GM23338 (cell line): ENCODE data around the gene PARVB. TPM values are rescaled to one million over a fixed set of nuclear protein-coding genes. Genes with fewer than 3 reads are reported as not detected.

Source experiments
- EZH2phosphoT487 ChIP-seq: fragments of 200-600 bp; sonication (generic); IDR thresholded peaks from one replicate; pipeline ENCODE4 v1.8.1; 2018; ENCODE audit warnings: antibody characterized with exemption; ENCODE audit not compliant: unreplicated experiment
- ZNF331 ChIP-seq: fragments of 250-450 bp; sonication (Bioruptor Pico); IDR thresholded peaks from 2 replicates; pipeline ENCODE4 v1.5.0; 2020; ENCODE audit warnings: low read depth, mild to moderate bottlenecking, moderate library complexity
- polyA plus RNA-seq: library from polyadenylated mRNA; unstranded; fragments of >200 nt; fragmentation: Nextera tagmentation; extraction: Ambion mirVana; gene quantifications from 2 replicates; pipeline ENCODE4 v1.2.1, GENCODE V29; 2016
- total RNA-seq: library from RNA; depleted of rRNA; stranded (reverse); fragments of >200 nt; shearing (Covaris generic); gene quantifications from 2 replicates; pipeline ENCODE4 v1.2.3, GENCODE V29; 2014
- TF ChIP-seq, protein P1 (sequence below): fragments of 250-450 bp; sonication (Bioruptor Pico); IDR thresholded peaks from 2 replicates; pipeline ENCODE4 v1.5.0; 2020; ENCODE audit warnings: mild to moderate bottlenecking, moderate library complexity
- TF ChIP-seq, protein P2 (sequence below): IDR thresholded peaks from 2 replicates; pipeline ENCODE4 v1.6.1; 2016; ENCODE audit warnings: antibody characterized with exemption
- TF ChIP-seq, protein P3 (sequence below), 2 experiments: fragments of 200-600 bp in 1 of 2; sonication (generic) in 1 of 2; conservative IDR thresholded peaks; 2 replicates each; pipeline versions ENCODE4 v1.5.1 to v1.6.1; 2016 to 2017; ENCODE audit warnings: antibody characterized with exemption in 2 of 2, low read depth in 2 of 2, mild to moderate bottlenecking in 2 of 2, moderate library complexity in 1 of 2

PARVB gene
- total and polyA plus RNA-seq, 2 experiments from 2014 or later, result 4.3 to 7.7 TPM

DNA sequence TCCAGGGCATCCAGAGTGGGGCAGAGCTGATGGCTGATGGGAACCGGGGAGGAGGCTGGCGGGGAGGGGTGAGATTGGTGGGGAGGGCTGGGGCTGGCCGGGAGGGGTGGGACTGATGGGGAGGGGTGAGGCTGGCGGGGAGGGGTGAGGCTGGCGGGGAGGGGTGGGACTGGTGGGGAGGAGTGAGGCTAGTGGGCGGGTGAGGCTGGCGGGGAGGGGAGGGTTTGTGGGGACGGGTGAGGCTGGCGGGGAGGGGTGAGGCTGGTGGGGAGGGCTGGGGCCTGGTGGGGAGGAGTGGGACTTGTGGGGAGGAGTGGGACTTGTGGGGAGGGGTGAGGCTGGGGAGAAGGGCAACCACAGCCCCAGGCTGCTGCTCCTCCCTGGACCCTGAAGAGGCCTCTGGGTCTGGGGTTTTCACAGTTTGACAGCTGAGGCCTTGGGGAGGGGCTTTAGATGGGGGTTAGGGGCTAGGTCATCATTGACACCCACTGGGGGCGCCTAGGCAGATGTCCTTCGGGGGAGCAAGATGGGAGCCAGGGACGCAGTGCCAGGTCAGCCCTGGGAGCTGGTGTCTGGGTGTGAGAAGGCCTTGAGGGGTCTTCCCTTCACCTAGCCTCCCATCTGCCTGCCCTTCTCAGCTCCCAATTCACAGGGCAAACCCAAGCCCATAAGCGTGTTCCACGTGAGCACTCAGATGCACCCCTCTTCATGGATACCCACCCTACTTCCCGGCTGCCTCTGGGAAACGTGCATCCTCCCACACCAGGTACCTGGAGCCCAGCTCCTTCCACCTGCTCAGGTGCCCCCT is 183.3 kb downstream of the PARVB start (continued):
- TF ChIP-seq, protein P1, sequence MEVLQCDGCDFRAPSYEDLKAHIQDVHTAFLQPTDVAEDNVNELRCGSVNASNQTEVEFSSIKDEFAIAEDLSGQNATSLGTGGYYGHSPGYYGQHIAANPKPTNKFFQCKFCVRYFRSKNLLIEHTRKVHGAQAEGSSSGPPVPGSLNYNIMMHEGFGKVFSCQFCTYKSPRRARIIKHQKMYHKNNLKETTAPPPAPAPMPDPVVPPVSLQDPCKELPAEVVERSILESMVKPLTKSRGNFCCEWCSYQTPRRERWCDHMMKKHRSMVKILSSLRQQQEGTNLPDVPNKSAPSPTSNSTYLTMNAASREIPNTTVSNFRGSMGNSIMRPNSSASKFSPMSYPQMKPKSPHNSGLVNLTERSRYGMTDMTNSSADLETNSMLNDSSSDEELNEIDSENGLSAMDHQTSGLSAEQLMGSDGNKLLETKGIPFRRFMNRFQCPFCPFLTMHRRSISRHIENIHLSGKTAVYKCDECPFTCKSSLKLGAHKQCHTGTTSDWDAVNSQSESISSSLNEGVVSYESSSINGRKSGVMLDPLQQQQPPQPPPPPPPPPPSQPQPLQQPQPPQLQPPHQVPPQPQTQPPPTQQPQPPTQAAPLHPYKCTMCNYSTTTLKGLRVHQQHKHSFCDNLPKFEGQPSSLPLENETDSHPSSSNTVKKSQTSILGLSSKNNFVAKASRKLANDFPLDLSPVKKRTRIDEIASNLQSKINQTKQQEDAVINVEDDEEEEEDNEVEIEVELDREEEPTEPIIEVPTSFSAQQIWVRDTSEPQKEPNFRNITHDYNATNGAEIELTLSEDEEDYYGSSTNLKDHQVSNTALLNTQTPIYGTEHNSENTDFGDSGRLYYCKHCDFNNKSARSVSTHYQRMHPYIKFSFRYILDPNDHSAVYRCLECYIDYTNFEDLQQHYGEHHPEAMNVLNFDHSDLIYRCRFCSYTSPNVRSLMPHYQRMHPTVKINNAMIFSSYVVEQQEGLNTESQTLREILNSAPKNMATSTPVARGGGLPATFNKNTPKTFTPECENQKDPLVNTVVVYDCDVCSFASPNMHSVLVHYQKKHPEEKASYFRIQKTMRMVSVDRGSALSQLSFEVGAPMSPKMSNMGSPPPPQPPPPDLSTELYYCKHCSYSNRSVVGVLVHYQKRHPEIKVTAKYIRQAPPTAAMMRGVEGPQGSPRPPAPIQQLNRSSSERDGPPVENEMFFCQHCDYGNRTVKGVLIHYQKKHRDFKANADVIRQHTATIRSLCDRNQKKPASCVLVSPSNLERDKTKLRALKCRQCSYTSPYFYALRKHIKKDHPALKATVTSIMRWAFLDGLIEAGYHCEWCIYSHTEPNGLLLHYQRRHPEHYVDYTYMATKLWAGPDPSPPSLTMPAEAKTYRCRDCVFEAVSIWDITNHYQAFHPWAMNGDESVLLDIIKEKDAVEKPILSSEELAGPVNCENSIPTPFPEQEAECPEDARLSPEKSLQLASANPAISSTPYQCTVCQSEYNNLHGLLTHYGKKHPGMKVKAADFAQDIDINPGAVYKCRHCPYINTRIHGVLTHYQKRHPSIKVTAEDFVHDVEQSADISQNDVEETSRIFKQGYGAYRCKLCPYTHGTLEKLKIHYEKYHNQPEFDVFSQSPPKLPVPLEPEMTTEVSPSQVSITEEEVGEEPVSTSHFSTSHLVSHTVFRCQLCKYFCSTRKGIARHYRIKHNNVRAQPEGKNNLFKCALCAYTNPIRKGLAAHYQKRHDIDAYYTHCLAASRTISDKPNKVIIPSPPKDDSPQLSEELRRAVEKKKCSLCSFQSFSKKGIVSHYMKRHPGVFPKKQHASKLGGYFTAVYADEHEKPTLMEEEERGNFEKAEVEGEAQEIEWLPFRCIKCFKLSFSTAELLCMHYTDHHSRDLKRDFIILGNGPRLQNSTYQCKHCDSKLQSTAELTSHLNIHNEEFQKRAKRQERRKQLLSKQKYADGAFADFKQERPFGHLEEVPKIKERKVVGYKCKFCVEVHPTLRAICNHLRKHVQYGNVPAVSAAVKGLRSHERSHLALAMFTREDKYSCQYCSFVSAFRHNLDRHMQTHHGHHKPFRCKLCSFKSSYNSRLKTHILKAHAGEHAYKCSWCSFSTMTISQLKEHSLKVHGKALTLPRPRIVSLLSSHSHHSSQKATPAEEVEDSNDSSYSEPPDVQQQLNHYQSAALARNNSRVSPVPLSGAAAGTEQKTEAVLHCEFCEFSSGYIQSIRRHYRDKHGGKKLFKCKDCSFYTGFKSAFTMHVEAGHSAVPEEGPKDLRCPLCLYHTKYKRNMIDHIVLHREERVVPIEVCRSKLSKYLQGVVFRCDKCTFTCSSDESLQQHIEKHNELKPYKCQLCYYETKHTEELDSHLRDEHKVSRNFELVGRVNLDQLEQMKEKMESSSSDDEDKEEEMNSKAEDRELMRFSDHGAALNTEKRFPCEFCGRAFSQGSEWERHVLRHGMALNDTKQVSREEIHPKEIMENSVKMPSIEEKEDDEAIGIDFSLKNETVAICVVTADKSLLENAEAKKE, result no peak
- TF ChIP-seq, protein P2, sequence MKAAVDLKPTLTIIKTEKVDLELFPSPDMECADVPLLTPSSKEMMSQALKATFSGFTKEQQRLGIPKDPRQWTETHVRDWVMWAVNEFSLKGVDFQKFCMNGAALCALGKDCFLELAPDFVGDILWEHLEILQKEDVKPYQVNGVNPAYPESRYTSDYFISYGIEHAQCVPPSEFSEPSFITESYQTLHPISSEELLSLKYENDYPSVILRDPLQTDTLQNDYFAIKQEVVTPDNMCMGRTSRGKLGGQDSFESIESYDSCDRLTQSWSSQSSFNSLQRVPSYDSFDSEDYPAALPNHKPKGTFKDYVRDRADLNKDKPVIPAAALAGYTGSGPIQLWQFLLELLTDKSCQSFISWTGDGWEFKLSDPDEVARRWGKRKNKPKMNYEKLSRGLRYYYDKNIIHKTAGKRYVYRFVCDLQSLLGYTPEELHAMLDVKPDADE, result no peak
- TF ChIP-seq EZH2phosphoT487 (no peak), ZNF331 (CRISPR knock-in tag) (no peak)
- TF ChIP-seq, protein P3, sequence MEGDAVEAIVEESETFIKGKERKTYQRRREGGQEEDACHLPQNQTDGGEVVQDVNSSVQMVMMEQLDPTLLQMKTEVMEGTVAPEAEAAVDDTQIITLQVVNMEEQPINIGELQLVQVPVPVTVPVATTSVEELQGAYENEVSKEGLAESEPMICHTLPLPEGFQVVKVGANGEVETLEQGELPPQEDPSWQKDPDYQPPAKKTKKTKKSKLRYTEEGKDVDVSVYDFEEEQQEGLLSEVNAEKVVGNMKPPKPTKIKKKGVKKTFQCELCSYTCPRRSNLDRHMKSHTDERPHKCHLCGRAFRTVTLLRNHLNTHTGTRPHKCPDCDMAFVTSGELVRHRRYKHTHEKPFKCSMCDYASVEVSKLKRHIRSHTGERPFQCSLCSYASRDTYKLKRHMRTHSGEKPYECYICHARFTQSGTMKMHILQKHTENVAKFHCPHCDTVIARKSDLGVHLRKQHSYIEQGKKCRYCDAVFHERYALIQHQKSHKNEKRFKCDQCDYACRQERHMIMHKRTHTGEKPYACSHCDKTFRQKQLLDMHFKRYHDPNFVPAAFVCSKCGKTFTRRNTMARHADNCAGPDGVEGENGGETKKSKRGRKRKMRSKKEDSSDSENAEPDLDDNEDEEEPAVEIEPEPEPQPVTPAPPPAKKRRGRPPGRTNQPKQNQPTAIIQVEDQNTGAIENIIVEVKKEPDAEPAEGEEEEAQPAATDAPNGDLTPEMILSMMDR (conservative IDR thresholded peaks at IDR 0.05; ENCODE audit: low read depth in 2 of 2), result no peak
